SK-N-SH (cell line): ENCODE data around the gene GTF3C2. TPM values are rescaled to one million over a fixed set of nuclear protein-coding genes. Genes with fewer than 3 reads are reported as not detected.
A peak's percentile ranks its signal among the peaks of the same experiment; 100 is the strongest.

Experiments
- CHD2 ChIP-seq: fragments of 150-350 bp; IDR thresholded peaks from 2 replicates; pipeline ENCODE4 v1.6.1; 2018; ENCODE audit warnings: low read length; ENCODE audit not compliant: partially characterized antibody
- CTCF ChIP-seq: fragments of 200-600 bp; sonication (generic); IDR thresholded peaks from 2 replicates; pipeline ENCODE4 v1.6.1; 2017; ENCODE audit warnings: antibody characterized with exemption, mild to moderate bottlenecking, moderate library complexity
- EP300 ChIP-seq, 2 experiments: IDR thresholded peaks; 2 replicates each; pipeline versions ENCODE4 v1.4.0 to v1.6.1; 2012; ENCODE audit warnings: borderline replicate concordance in 1 of 2, low read depth in 1 of 2, low read length in 1 of 2
- EZH2phosphoT487 ChIP-seq: fragments of 200-600 bp; sonication (generic); IDR thresholded peaks from 2 replicates; pipeline ENCODE4 v1.6.1; 2017; ENCODE audit warnings: low read depth, mixed run types, mild to moderate bottlenecking, antibody characterized with exemption, moderate library complexity, borderline replicate concordance
- FOXJ3 ChIP-seq: sonication (generic); formaldehyde crosslinking; IDR thresholded peaks from 2 replicates; pipeline ENCODE4 v1.5.1; 2020; ENCODE audit warnings: mild to moderate bottlenecking, missing genetic modification reagents
- GABPA ChIP-seq: IDR thresholded peaks from 2 replicates; pipeline ENCODE4 v1.4.0; 2012; ENCODE audit warnings: low read depth, mild to moderate bottlenecking
- MXI1 ChIP-seq: IDR thresholded peaks from 2 replicates; pipeline ENCODE4 v1.6.1; 2012; ENCODE audit warnings: mild to moderate bottlenecking, low read depth, low read length, improper control_type of control experiment
- NFIC ChIP-seq: IDR thresholded peaks from 2 replicates; pipeline ENCODE4 v1.4.0; 2012; ENCODE audit warnings: borderline replicate concordance
- NRF1 ChIP-seq: IDR thresholded peaks from 2 replicates; pipeline ENCODE4 v1.6.1; 2012; ENCODE audit warnings: low read depth, mild to moderate bottlenecking, low read length
- RCOR1 ChIP-seq: fragments of 150-350 bp; IDR thresholded peaks from 2 replicates; pipeline ENCODE4 v1.6.1; 2017; ENCODE audit warnings: antibody characterized with exemption, low read length
- REST ChIP-seq: IDR thresholded peaks from 2 replicates; pipeline ENCODE4 v1.6.1; 2012; ENCODE audit warnings: mild to moderate bottlenecking, low read depth, low read length, moderate library complexity
- RXRA ChIP-seq: IDR thresholded peaks from 2 replicates; pipeline ENCODE4 v1.4.0; 2012; ENCODE audit warnings: low read depth, mild to moderate bottlenecking, borderline replicate concordance
- SIN3A ChIP-seq: IDR thresholded peaks from 2 replicates; pipeline ENCODE4 v1.6.1; 2012; ENCODE audit warnings: low read depth, mild to moderate bottlenecking, low read length, moderate library complexity, borderline replicate concordance
- TAF1 ChIP-seq: IDR thresholded peaks from 2 replicates; pipeline ENCODE4 v1.6.1; 2012; ENCODE audit warnings: low read depth, mild to moderate bottlenecking, low read length, moderate library complexity, borderline replicate concordance
- TCF12 ChIP-seq: IDR thresholded peaks from 2 replicates; pipeline ENCODE4 v1.4.0; 2012
- TEAD4 ChIP-seq: IDR thresholded peaks from 2 replicates; pipeline ENCODE4 v1.4.0; 2012; ENCODE audit warnings: mild to moderate bottlenecking, borderline replicate concordance; ENCODE audit not compliant: insufficient read depth
- USF1 ChIP-seq: IDR thresholded peaks from 2 replicates; pipeline ENCODE4 v1.4.0; 2012; ENCODE audit warnings: low read depth, borderline replicate concordance
- USF2 ChIP-seq: fragments of 150-350 bp; IDR thresholded peaks from 2 replicates; pipeline ENCODE4 v1.6.1; 2017; ENCODE audit warnings: antibody characterized with exemption, low read length, low read depth, borderline replicate concordance
- YY1 ChIP-seq: IDR thresholded peaks from 2 replicates; pipeline ENCODE4 v1.4.0; 2012; ENCODE audit warnings: low read depth, mild to moderate bottlenecking
- polyA plus RNA-seq, 3 experiments: library from polyadenylated mRNA; depleted of rRNA; stranded (reverse); fragments of >200 nt; gene quantifications; 2 replicates each; pipeline ENCODE4 v1.2.3, GENCODE V29; 2012
- TF ChIP-seq, protein P1 (sequence below): fragments of 150-350 bp; IDR thresholded peaks from 2 replicates; pipeline ENCODE4 v1.6.1; 2016; ENCODE audit warnings: mild to moderate bottlenecking, low read depth, low read length
- TF ChIP-seq, protein P2 (sequence below): IDR thresholded peaks from 2 replicates; pipeline ENCODE4 v1.4.0; 2012; ENCODE audit warnings: low read depth

The GTF3C2 gene
- polyA plus RNA-seq, 1 of the 3 experiments (the other 2 are of a cell fraction), result 65.8 TPM

DNA sequence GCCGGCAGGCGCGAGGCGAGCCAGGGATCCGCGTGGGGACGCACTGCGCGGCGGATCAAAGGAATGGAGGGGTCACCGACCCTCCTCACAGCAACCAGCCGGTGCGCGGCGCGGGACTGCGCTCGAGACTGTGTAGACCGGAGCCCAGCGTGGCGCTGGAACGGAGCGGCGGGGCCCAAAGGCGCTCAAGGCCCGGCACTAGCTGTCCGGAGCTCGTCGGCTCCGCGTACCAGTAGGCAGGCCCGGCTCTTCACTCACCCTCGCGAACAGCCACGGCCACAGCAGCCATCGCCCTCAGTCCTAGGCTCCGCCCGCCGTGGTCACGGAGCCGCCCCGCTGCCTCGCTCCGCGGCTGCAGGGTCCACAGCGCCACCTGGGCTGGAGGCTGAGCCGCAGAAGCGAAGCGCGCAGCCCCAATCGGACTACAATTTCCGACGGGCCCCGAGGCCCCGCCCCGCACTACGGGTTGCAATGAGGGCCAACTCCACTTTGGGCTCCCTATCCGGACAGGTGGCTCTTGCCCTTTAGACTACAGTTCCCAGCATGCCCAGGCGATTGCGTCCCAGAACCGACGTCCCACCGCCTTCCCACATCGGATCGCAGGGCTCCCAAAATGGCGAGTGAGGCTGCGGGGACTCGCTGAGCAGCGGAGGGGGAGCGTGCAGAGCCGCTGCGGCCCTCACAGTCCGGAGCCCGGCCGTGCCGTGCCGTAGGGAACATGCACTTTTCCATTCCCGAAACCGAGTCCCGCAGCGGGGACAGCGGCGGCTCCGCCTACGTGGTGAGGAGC, 13.7 kb upstream of the GTF3C2 start, which contains the start of the genes EIF2B4 and SNX17 (continued):
- TF ChIP-seq YY1, result peak; percentile 94
- peak; percentile 82; the same call in 1 of the 2 replicates for TF ChIP-seq RCOR1
- peak; percentile 98 for TF ChIP-seq MXI1
- 0 out of 2 replicates have a peak, but pooled peaks have one; percentile 11 for TF ChIP-seq TEAD4
- TF ChIP-seq USF1, result peak; percentile 62; the same call in 1 of the 2 replicates
- TF ChIP-seq, protein P1, sequence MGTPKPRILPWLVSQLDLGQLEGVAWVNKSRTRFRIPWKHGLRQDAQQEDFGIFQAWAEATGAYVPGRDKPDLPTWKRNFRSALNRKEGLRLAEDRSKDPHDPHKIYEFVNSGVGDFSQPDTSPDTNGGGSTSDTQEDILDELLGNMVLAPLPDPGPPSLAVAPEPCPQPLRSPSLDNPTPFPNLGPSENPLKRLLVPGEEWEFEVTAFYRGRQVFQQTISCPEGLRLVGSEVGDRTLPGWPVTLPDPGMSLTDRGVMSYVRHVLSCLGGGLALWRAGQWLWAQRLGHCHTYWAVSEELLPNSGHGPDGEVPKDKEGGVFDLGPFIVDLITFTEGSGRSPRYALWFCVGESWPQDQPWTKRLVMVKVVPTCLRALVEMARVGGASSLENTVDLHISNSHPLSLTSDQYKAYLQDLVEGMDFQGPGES, result no peak
- TF ChIP-seq NFIC, result 0 out of 2 replicates have a peak, but pooled peaks have one; percentile 42
- peak; percentile 90 for TF ChIP-seq TAF1
- TF ChIP-seq REST, result peak; percentile 72
- TF ChIP-seq NRF1, result peak; percentile 40
- TF ChIP-seq TCF12, result peak; percentile 58; the same call in 1 of the 2 replicates
- TF ChIP-seq EZH2phosphoT487, result no peak
- TF ChIP-seq SIN3A, result peak; percentile 98
- TF ChIP-seq, protein P2, sequence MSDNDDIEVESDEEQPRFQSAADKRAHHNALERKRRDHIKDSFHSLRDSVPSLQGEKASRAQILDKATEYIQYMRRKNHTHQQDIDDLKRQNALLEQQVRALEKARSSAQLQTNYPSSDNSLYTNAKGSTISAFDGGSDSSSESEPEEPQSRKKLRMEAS, result peak; percentile 83
- TF ChIP-seq GABPA, result peak; percentile 70
- TF ChIP-seq EP300 (IDR thresholded peaks at IDR 0.05; ENCODE audit: borderline replicate concordance in 1 of 2, low read depth in 1 of 2, low read length in 1 of 2), result no peak; a peak in 1 of 4 replicates
- no peak for TF ChIP-seq RXRA
- no peak for TF ChIP-seq USF2
- no peak for TF ChIP-seq FOXJ3 (CRISPR knock-in tag)
- TF ChIP-seq CTCF, result peak; percentile 84
- peak; percentile 97 for TF ChIP-seq CHD2
